A673 (cell line): Measurements from ENCODE around the gene DGKH. TPM values are rescaled to one million over a fixed set of nuclear protein-coding genes. Genes with fewer than 3 reads are reported as not detected.

Experiments used
- BruUV-seq: library from RNA; stranded (reverse); fragments of 400-500 nt; replicated peaks from 2 replicates; lab custom pipeline; 2021; lab: Mats Ljungman, UMichigan
- CTCF ChIA-PET: fragments of 300-600 bp; sonication (Branson Sonifier 250); formaldehyde crosslinking; loops from one replicate; lab custom pipeline; 2022; ENCODE audit warnings: antibody characterized with exemption; lab: Charles Lee
- POLR2A ChIA-PET: fragments of 300-600 bp; sonication (Branson Sonifier 250); formaldehyde crosslinking; loops from one replicate; lab custom pipeline; 2022; ENCODE audit warnings: antibody characterized with exemption; ENCODE audit not compliant: low non-redundant PET; lab: Charles Lee
- DNase-seq: peaks from one replicate; pipeline ENCODE4 v3.0.0-alpha.2; 2015; ENCODE audit warnings: low spot score
- H3K27ac ChIP-seq: fragments of 200-600 bp; sonication (generic); 2 replicates; pipeline ENCODE4 v1.5.1; 2016; ENCODE audit warnings: mixed run types, low read depth, mild to moderate bottlenecking, mixed read lengths, antibody characterized with exemption, low read length; ENCODE audit not compliant: poor library complexity, severe bottlenecking
- H3K27me3 ChIP-seq: fragments of 200-600 bp; sonication (generic); replicated peaks from 2 replicates; pipeline ENCODE4 v1.6.1; 2017; ENCODE audit warnings: mixed run types, low read depth, mild to moderate bottlenecking, mixed read lengths, antibody characterized with exemption, low read length; ENCODE audit not compliant: insufficient read depth, poor library complexity
- H3K36me3 ChIP-seq: fragments of 200-600 bp; sonication (generic); 2 replicates; pipeline ENCODE4 v1.6.1; 2016; ENCODE audit warnings: mixed run types, mild to moderate bottlenecking, mixed read lengths, antibody characterized with exemption, low read length; ENCODE audit not compliant: insufficient read depth, poor library complexity, severe bottlenecking
- H3K4me1 ChIP-seq: fragments of 200-600 bp; sonication (generic); 2 replicates; pipeline ENCODE4 v1.6.1; 2017; ENCODE audit warnings: mixed run types, mild to moderate bottlenecking, mixed read lengths, antibody characterized with exemption, low read length; ENCODE audit not compliant: insufficient read depth, poor library complexity, severe bottlenecking
- H3K4me3 ChIP-seq: fragments of 200-600 bp; sonication (generic); 2 replicates; pipeline ENCODE4 v1.5.1; 2016; ENCODE audit warnings: low read depth, mixed run types, mild to moderate bottlenecking, mixed read lengths, low read length; ENCODE audit not compliant: poor library complexity, severe bottlenecking
- H3K9me3 ChIP-seq: fragments of 200-600 bp; sonication (generic); 2 replicates; pipeline ENCODE4 v1.6.1; 2016; ENCODE audit warnings: mixed run types, low read depth, mild to moderate bottlenecking, mixed read lengths, antibody characterized with exemption, low read length; ENCODE audit not compliant: poor library complexity, severe bottlenecking
- EZH2 ChIP-seq: fragments of 200-600 bp; sonication (generic); IDR thresholded peaks from 2 replicates; pipeline ENCODE4 v1.6.1; 2017; ENCODE audit warnings: borderline replicate concordance, low read depth, mild to moderate bottlenecking, mixed read lengths, antibody characterized with exemption, low read length; ENCODE audit not compliant: poor library complexity, severe bottlenecking
- intact Hi-C: fragments of 100-400 bp; cut with micrococcal nuclease; formaldehyde crosslinking; loops from one replicate; pipeline ENCODE4 v1.10.0; 2022; ENCODE audit not compliant: unreplicated experiment
- total RNA-seq: library from RNA; stranded (reverse); gene quantifications from 2 replicates; pipeline ENCODE4 v1.2.3, GENCODE V29; 2021
- TF ChIP-seq, protein P1 (sequence below): fragments of 300-800, 200-600 bp; sonication (generic); conservative IDR thresholded peaks from 2 replicates; pipeline ENCODE4 v1.5.1; 2017; ENCODE audit warnings: low read depth, mild to moderate bottlenecking, antibody characterized with exemption, low read length, moderate library complexity, mixed read lengths

Gene DGKH
- total RNA-seq, 1 experiment from 2014 or later, result 13.8 TPM

DNA sequence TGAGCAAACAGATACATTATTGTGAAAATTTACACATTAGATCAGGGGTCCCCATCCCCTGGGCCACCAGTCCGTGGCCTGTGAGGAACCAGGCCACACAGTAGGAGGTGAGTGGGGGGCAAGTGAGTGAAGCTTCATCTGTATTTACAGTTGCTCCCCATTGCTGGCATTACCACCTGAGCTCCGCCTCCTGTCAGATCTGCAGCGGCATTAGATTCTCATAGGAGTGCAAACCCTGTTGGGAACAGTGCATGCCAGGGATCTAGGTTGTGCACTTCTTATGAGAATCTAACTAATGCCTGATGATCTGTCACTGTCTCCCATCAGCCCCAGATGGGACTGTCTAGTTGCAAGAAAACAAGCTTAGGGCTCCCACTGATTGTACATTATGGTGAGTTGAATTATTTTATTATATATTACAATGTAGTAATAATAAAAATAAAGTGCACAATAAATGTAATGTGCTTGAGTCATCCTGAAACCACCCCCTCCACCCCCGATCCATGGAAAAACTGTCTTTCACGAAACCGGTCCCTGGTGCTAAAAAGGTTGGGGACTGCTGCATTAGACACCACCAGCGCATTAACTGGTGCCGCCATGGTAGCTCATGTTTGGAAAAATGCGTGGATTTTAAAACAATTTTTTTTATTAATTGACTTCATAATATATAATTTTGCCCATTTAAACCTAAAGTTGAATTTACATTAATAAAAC is 51.7 kb downstream of the DGKH start:
- no peaks in the 10 kb centered on the region for H3K4me1 ChIP-seq
- intact Hi-C loops, result no loop called here
- no peaks in the 10 kb centered on the region for H3K36me3 ChIP-seq
- CTCF ChIA-PET, result no interaction called here
- no peak overlapping the region for H3K4me3 ChIP-seq
- DNase-seq, result no peak
- no peaks in the 10 kb centered on the region for H3K9me3 ChIP-seq
- no TSS peak for BruUV-seq
- no peaks in the 10 kb centered on the region for H3K27me3 ChIP-seq
- no peak overlapping the region for H3K27ac ChIP-seq
- TF ChIP-seq, protein P1, sequence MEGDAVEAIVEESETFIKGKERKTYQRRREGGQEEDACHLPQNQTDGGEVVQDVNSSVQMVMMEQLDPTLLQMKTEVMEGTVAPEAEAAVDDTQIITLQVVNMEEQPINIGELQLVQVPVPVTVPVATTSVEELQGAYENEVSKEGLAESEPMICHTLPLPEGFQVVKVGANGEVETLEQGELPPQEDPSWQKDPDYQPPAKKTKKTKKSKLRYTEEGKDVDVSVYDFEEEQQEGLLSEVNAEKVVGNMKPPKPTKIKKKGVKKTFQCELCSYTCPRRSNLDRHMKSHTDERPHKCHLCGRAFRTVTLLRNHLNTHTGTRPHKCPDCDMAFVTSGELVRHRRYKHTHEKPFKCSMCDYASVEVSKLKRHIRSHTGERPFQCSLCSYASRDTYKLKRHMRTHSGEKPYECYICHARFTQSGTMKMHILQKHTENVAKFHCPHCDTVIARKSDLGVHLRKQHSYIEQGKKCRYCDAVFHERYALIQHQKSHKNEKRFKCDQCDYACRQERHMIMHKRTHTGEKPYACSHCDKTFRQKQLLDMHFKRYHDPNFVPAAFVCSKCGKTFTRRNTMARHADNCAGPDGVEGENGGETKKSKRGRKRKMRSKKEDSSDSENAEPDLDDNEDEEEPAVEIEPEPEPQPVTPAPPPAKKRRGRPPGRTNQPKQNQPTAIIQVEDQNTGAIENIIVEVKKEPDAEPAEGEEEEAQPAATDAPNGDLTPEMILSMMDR, result no peak
- TF ChIP-seq EZH2, result no peak
- POLR2A ChIA-PET, result no interaction called here

GRCh38 chr13:42100960-42101359 is 52.5 kb downstream of the DGKH start:
- Histone ChIP-seq H3K9me3 (no peaks in the 10 kb centered on the region), H3K4me3 (no peak overlapping the region), H3K27ac (no peak overlapping the region), H3K4me1 (no peaks in the 10 kb centered on the region), H3K27me3 (no peaks in the 10 kb centered on the region), H3K36me3 (no peaks in the 10 kb centered on the region)
- no peak for DNase-seq
- BruUV-seq, result no TSS peak
- ChIA-PET CTCF (no interaction called here), POLR2A (no interaction called here)
- intact Hi-C loops, result no loop called here
- no peak for TF ChIP-seq EZH2
- TF ChIP-seq, protein P1, result no peak

DNA sequence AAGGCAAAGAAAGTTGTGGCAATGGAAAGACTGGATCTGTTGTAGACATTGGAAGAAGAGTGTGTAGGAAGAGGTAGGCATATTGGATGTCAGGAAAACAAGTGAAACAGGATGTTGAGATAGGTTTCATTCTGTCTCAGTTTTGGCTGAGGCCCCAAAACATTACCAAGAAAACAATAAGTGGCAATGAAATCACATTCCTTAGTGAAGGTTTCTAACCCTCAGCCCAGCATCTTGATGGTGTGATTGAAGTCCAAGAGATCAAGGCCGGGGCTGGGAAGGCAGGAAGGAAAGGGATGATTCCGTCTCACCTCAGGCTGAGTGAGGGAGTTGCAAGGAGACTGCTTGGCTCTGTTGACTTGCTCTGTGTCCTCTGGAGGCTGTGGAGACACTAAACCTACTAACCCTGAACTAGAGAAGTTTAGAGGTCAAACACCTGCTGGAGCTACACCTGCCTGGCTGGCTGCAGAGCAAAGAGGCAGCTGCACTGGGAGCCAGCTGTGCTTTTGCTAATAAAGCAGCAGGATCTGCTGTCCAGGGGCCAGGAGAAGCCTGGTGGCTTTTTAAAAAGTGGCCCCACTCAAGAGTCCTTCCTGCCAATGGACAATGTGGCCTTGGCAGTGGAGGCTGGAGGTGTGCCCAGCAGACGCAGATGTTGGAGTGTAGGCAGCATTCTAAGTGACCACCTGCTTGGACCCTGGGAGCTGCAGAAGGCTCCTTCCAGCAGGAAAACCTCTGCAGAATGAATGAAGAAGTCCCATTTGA is 53.6 kb downstream of the DGKH start:
- intact Hi-C loops, result no loop called here
- no peak overlapping the region for H3K4me3 ChIP-seq
- BruUV-seq, result no TSS peak
- TF ChIP-seq, protein P1, result no peak
- no peak for TF ChIP-seq EZH2
- no peaks in the 10 kb centered on the region for H3K9me3 ChIP-seq
- ChIA-PET CTCF (no interaction called here), POLR2A (no interaction called here)
- DNase-seq, result no peak
- H3K4me1 ChIP-seq, result no peaks in the 10 kb centered on the region
- no peak overlapping the region for H3K27ac ChIP-seq
- no peaks in the 10 kb centered on the region for H3K36me3 ChIP-seq
- H3K27me3 ChIP-seq, result no peaks in the 10 kb centered on the region
